ENCODE measurements around the gene ZNF236. TPM values are rescaled to one million over a fixed set of nuclear protein-coding genes. Genes with fewer than 3 reads are reported as not detected.
A peak's percentile ranks its signal among the peaks of the same experiment; 100 is the strongest.
"Not testable (repeated sequence)": the region's sequence is repeated elsewhere in the genome, so short reads cannot be mapped to it uniquely, and the experiment has no call there.

ZNF236 gene
- total RNA-seq, 6 donors from 2014 or later = 9.0 to 27.2 (median 14.8) TPM

DNA sequence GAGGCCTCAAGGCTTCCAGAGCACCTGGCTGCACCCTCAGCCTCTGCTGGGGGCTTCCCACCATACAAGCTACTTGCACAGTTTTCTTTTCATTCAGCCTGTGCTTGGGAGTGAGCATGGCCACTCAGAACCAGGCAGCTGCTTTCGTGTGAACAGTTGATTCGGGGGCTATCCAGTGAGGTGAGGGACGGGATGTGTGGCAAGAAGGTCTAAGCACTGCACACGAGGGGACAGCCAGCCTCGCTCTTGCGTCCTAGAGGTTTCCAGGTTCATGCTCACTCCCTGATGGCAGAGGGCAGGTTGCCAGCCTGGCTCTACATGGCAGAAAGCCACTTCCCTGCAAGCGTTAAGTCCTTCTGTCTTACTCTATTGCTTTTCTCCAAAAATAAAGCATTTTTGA is 164.0 kb downstream of the ZNF236 start:
- TF ChIP-seq, protein P1, sequence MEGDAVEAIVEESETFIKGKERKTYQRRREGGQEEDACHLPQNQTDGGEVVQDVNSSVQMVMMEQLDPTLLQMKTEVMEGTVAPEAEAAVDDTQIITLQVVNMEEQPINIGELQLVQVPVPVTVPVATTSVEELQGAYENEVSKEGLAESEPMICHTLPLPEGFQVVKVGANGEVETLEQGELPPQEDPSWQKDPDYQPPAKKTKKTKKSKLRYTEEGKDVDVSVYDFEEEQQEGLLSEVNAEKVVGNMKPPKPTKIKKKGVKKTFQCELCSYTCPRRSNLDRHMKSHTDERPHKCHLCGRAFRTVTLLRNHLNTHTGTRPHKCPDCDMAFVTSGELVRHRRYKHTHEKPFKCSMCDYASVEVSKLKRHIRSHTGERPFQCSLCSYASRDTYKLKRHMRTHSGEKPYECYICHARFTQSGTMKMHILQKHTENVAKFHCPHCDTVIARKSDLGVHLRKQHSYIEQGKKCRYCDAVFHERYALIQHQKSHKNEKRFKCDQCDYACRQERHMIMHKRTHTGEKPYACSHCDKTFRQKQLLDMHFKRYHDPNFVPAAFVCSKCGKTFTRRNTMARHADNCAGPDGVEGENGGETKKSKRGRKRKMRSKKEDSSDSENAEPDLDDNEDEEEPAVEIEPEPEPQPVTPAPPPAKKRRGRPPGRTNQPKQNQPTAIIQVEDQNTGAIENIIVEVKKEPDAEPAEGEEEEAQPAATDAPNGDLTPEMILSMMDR (IDR thresholded peaks at IDR 0.05) = no peak
- TF ChIP-seq EP300 (IDR thresholded peaks at IDR 0.05) (no peak), POLR2A (IDR thresholded peaks at IDR 0.05) (no peak), POLR2AphosphoS5 (IDR thresholded peaks at IDR 0.05) (no peak)
- no peaks in the 10 kb centered on the region for H3K27me3 ChIP-seq
- peaks cover 0 to 7% (median 4%) of the 10 kb centered on the region in 4 donors for H3K4me1 ChIP-seq
- no peak for DNase-seq
- H3K9me3 ChIP-seq = no peaks in the 10 kb centered on the region
- WGBS, 2 donors = 78 to 91% methylated on average over 5 to 7 of the region's 7 CpGs
- no peak overlapping the region for H3K27ac ChIP-seq
- no peak for ATAC-seq (ENCODE audit: low FRiP score in 2 of 2)
- no peak overlapping the region for H3K4me3 ChIP-seq
- H3K36me3 ChIP-seq = no peaks in the 10 kb centered on the region

DNA sequence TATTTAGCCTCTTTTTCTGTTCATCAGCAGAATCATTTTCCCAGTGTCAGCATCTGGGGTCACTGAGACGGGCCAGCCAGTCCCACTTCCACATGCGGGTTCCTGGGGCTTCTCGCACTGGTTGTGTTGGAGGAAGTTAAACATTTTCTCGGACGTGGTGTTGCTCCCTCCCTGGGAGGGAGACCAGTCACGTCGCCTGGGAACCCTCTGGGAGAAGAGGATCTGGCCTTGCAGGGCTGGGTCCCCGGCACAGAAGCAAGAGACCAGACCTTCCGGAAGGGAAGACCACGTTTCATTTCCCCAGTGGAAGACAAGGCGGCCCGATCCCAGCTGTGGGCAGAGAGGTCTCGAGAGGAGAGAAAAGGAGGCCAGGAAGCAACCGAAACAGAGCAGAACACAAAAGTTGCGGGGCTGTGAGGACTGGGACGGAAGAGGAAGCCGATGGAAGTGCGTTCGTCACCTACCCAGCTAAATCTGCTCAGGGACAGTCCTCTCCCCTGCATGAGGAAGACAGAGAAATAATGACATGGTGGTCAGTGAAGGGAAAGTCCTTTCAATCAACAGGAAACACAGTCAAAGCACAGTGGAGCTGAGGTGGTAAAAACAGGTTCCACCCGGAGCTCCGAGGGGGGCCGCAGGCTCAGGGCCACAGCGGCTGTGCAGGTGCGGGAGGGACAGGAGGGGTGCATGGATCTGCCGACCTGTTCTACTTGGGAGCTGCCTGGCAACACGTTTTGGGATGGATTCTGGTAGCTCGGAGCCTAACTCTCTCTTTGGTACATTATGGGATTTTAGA is 165.9 kb downstream of the ZNF236 start:
- no peak overlapping the region for H3K4me3 ChIP-seq
- H3K9me3 ChIP-seq = no peaks in the 10 kb centered on the region
- DNase-seq (peak in 1 of 2 donors; percentile 48), ATAC-seq (ENCODE audit: low FRiP score in 2 of 2) (peak in 1 of 2 donors; percentile 75)
- peaks cover 0 to 3% (median 2%) of the 10 kb centered on the region in 4 donors for H3K4me1 ChIP-seq
- H3K27me3 ChIP-seq = no peaks in the 10 kb centered on the region
- no peaks in the 10 kb centered on the region for H3K36me3 ChIP-seq
- TF ChIP-seq POLR2A (IDR thresholded peaks at IDR 0.05) (peak in 1 of 4 donors; percentile 47), EP300 (IDR thresholded peaks at IDR 0.05) (no peak)
- TF ChIP-seq, protein P1 (IDR thresholded peaks at IDR 0.05) = no peak
- WGBS, 2 donors = 69% methylated on average over 26 to 27 of the region's 27 CpGs
- peak overlapping the region in 1 of 4 donors; percentile 69 for H3K27ac ChIP-seq

DNA sequence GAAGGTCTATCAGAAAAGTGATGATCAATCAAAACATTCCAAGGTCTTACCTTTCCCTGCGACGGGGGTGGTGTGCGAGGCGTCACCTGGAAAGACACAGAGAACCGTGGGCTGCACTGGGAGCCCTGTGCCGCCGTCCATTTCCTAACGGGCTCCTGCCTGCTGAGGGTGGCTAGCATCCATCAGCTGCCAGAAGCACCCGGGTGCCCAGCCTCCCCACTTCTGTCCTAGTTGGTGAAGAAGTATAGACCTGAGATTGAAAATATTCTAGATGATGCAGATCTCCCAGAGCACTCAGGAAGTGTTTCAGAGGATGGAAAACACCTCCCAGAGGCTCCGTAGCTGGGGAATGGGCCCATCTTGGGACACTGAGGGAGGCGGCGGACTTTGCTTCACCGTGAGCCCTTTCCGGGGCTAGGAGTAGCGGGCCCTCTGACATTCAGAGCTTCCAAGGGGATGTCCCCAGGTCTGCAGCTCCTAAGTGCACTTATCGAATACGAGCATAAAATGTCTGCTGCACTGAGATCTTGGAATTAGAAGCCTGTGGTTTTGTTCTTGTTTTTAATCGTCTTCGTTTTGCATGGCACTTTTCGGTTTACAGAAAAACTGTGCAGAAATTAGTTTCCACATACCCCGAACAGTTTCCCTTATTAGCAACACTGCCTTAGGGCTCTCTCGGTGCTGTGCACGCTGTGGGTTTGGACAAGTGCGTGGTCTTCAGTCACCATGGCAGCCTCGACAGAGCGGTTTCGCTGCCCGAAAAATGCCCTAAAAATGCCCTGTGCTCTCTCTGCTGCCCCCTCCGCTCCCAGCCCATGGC is 166.7 kb downstream of the ZNF236 start:
- no peak overlapping the region for H3K4me3 ChIP-seq
- peak overlapping the region in 1 of 4 donors; percentile 69 for H3K27ac ChIP-seq
- DNase-seq (no peak), ATAC-seq (ENCODE audit: low FRiP score in 2 of 2) (no peak)
- H3K4me1 ChIP-seq = no peaks in the 10 kb centered on the region
- 94% methylated on average over 25 to 29 of the region's 29 CpGs for WGBS, 2 donors
- TF ChIP-seq EP300 (IDR thresholded peaks at IDR 0.05) = no peak
- no peak for TF ChIP-seq POLR2A (IDR thresholded peaks at IDR 0.05)
- TF ChIP-seq, protein P1 (IDR thresholded peaks at IDR 0.05) = no peak
- no peak for TF ChIP-seq POLR2AphosphoS5 (IDR thresholded peaks at IDR 0.05)
- no peaks in the 10 kb centered on the region for H3K27me3 ChIP-seq
- H3K9me3 ChIP-seq = no peaks in the 10 kb centered on the region
- H3K36me3 ChIP-seq = no peaks in the 10 kb centered on the region

- no peak for DNase-seq
- WGBS, 2 donors = 95 to 96% methylated on average over 28 of the region's 28 CpGs
These were observed 167.4 kb downstream of the ZNF236 start for GRCh38 chr18:76989647-76990190.

GRCh38 chr18:76990343-76991020 is 168.1 kb downstream of the ZNF236 start:
- not testable (repeated sequence) for H3K27me3 ChIP-seq; H3K4me1 ChIP-seq; H3K27ac ChIP-seq; H3K36me3 ChIP-seq; ATAC-seq (ENCODE audit: low FRiP score in 2 of 2); DNase-seq; H3K9me3 ChIP-seq; H3K4me3 ChIP-seq
- WGBS, 2 donors = 74 to 89% methylated on average over 8 of the region's 8 CpGs

More at GRCh38 chr18:76989647-76990190, 167.4 kb downstream of the ZNF236 start:
- Histone ChIP-seq H3K4me1 (no peaks in the 10 kb centered on the region), H3K36me3 (no peaks in the 10 kb centered on the region), H3K9me3 (no peaks in the 10 kb centered on the region), H3K27ac (no peak overlapping the region), H3K4me3 (no peak overlapping the region), H3K27me3 (no peaks in the 10 kb centered on the region)
- ATAC-seq (ENCODE audit: low FRiP score in 2 of 2) = no peak
- no peak for TF ChIP-seq EP300 (IDR thresholded peaks at IDR 0.05)
